ENCODE results near the gene PNMT. TPM values are rescaled to one million over a fixed set of nuclear protein-coding genes. Genes with fewer than 3 reads are reported as not detected.

The PNMT gene
- total and polyA plus RNA-seq, 2 of the 8 experiments (the other 6 are each of a cell fraction or from before 2014, with no cell fraction given), result 5.6 to 10.9 TPM

GRCh38 chr17:39638317-39638716 is 29.9 kb upstream of the PNMT start:
- Histone ChIP-seq H4K20me1 (replicated peaks in 1 of 2; ENCODE audit: control insufficient read depth in 1 of 2, insufficient read depth in 2 of 2, low read length in 2 of 2) (peaks cover 3 to 21% of the 10 kb centered on the region in 2 experiments), H4K5ac (ENCODE audit: insufficient read length, low read depth, low read length) (no peak overlapping the region), H3K79me2 (ENCODE audit: control insufficient read depth in 1 of 2, insufficient read depth in 2 of 2, low read length in 2 of 2) (peaks cover 8 to 57% of the 10 kb centered on the region in 2 experiments), H2AFZ (ENCODE audit: low read length) (no peak overlapping the region), H4K8ac (ENCODE audit: extremely low read depth, insufficient read depth, low read length) (no peak overlapping the region), H3K14ac (ENCODE audit: insufficient read length) (no peak overlapping the region), H2BK12ac (ENCODE audit: low read depth, low read length) (no peak overlapping the region), H2BK15ac (ENCODE audit: low read length) (no peak overlapping the region), H3K4me3 (ENCODE audit: extremely low read depth in 1 of 4, insufficient read depth in 2 of 4, low read depth in 3 of 4, low read length in 4 of 4) (peak overlapping the region in 3 of 4 experiments; percentile 79 to 87 (median 83); a peak in 2 of 8 replicates), H3K56ac (replicated peaks; ENCODE audit: insufficient read length, low read depth, low read length) (no peak overlapping the region), H3K23me2 (ENCODE audit: low read depth, low read length) (peaks cover 8% of the 10 kb centered on the region; the same call in 1 of the 2 replicates), H3K27me3 (replicated peaks in 1 of 4; ENCODE audit: control insufficient read depth in 3 of 4, extremely low read depth in 1 of 4, insufficient read depth in 3 of 4, low read length in 3 of 4) (0 out of 7 replicates have a peak, but pooled peaks cover 0 to 3% (median 0%) of the 10 kb centered on the region in 4 experiments), H3K9ac (replicated peaks in 1 of 4; ENCODE audit: extremely low read depth in 1 of 4, low read depth in 3 of 4, low read length in 3 of 4) (no peak overlapping the region), H2BK20ac (ENCODE audit: low read length) (no peak overlapping the region), H3K27ac (ENCODE audit: low read depth, low read length) (no peak overlapping the region), H2BK120ac (replicated peaks; ENCODE audit: low read depth, low read length) (no peak overlapping the region), H3K23ac (ENCODE audit: insufficient read length) (no peak overlapping the region), H4K91ac (replicated peaks; ENCODE audit: insufficient read length, low read length) (no peak overlapping the region), H3K36me3 (ENCODE audit: control insufficient read depth in 2 of 4, insufficient read depth in 4 of 4, low read length in 3 of 4) (no peaks in the 10 kb centered on the region), H3K9me3 (ENCODE audit: insufficient read depth in 2 of 2, low read depth in 1 of 2, low read length in 1 of 2) (no peaks in the 10 kb centered on the region), H3K4ac (replicated peaks; ENCODE audit: insufficient read length, low read depth, low read length) (no peak overlapping the region), H2AK5ac (ENCODE audit: low read depth, low read length) (no peak overlapping the region), H3K79me1 (ENCODE audit: low read depth, low read length) (peaks cover 31% of the 10 kb centered on the region), H3K4me1 (replicated peaks in 1 of 4; ENCODE audit: control insufficient read depth in 3 of 4, insufficient read depth in 4 of 4, low read length in 3 of 4) (peaks cover 13 to 37% (median 23%) of the 10 kb centered on the region in 4 experiments), H3K4me2 (ENCODE audit: insufficient read depth in 1 of 2, low read depth in 2 of 2, low read length in 2 of 2) (peak overlapping the region in 1 of 2 experiments; percentile 97; a peak in 1 of 4 replicates), H2BK5ac (ENCODE audit: low read depth, low read length) (no peak overlapping the region), H3K18ac (ENCODE audit: extremely low read depth, low read length) (no peak overlapping the region)
- CTCF ChIA-PET (ENCODE audit: partially characterized antibody), result interaction anchor here (1.4 to 49.2 kb wide), 7 partner anchors 9 to 92 kb away, joined by 7 to 1885 read pairs (median 10); partner anchors contain the start of genes ERBB2, MIEN1, PGAP3 and PNMT
- POLR2A ChIA-PET (ENCODE audit: partially characterized antibody), result interaction anchor here (1.1 to 5.5 kb wide), 10 partner anchors 9 to 117 kb away, joined by 3 to 28 read pairs (median 4); partner anchors contain the start of gene PGAP3
- DNase-seq (ENCODE audit: low read depth in 1 of 2, low spot score in 2 of 2), result no peak
- WGBS, 2 experiments (ENCODE audit: extremely low coverage in 1 of 2, insufficient coverage in 1 of 2, insufficient read length in 1 of 2, insufficient replicate concordance in 2 of 2, low coverage in 1 of 2, low lambda C conversion rate in 2 of 2, missing lambda C conversion rate in 1 of 2), result 99% methylated on average over 7 of the region's 7 CpGs; no CpG with 5 or more reads in 1 of the 2 experiments
- FAIRE-seq, result no peak
- TF ChIP-seq POLR2AphosphoS5 (IDR thresholded peaks at IDR 0.05; ENCODE audit: low read depth, low read length) (no peak), TEAD4 (IDR thresholded peaks at IDR 0.05; ENCODE audit: low read depth, low read length) (no peak), SRF (IDR thresholded peaks at IDR 0.05; ENCODE audit: low read depth, low read length) (no peak), POLR2A (IDR thresholded peaks at IDR 0.05; ENCODE audit: control extremely low read depth in 1 of 2, low read depth in 2 of 2, low read length in 2 of 2) (no peak), MAFK (IDR thresholded peaks at IDR 0.05; ENCODE audit: low read depth, low read length) (no peak), YY1 (IDR thresholded peaks at IDR 0.05; ENCODE audit: low read depth, low read length) (no peak), TCF12 (IDR thresholded peaks at IDR 0.05; ENCODE audit: low read depth, low read length) (no peak), HDAC2 (IDR thresholded peaks at IDR 0.05; ENCODE audit: borderline replicate concordance in 1 of 2, low read depth in 2 of 2, low read length in 2 of 2) (no peak), SIX5 (IDR thresholded peaks at IDR 0.05; ENCODE audit: low read depth, low read length) (no peak)
